Bronchial epithelial cell (primary cell): ENCODE data around the gene IPCEF1. TPM values are rescaled to one million over a fixed set of nuclear protein-coding genes. Genes with fewer than 3 reads are reported as not detected.

ENCODE experiments used
- DNase-seq: peaks from one replicate; pipeline ENCODE4 v3.0.0-alpha.2; 2010; ENCODE audit warnings: low read depth
- FAIRE-seq: peaks from 2 replicates; lab custom pipeline; 2011; peaks lifted over from hg19 to GRCh38; lab: Jason Lieb, UNC
- H3K27me3 ChIP-seq: 2 replicates; pipeline ENCODE4 v1.5.1; 2011; ENCODE audit warnings: low read length; ENCODE audit not compliant: control insufficient read depth, insufficient read depth
- H3K36me3 ChIP-seq: 2 replicates; pipeline ENCODE4 v1.5.1; 2011; ENCODE audit warnings: low read length; ENCODE audit not compliant: control insufficient read depth, insufficient read depth
- H3K4me3 ChIP-seq: 2 replicates; pipeline ENCODE4 v1.5.1; 2011; ENCODE audit warnings: mild to moderate bottlenecking, low read depth, low read length, control low read depth
- total RNA-seq: library from RNA; depleted of rRNA; stranded (reverse); fragments of >200 nt; gene quantifications from 2 replicates; pipeline ENCODE4 v1.2.1, GENCODE V29; 2014
- TF ChIP-seq, protein P1 (sequence below): IDR thresholded peaks from 2 replicates; pipeline ENCODE4 v1.5.1; 2011; ENCODE audit warnings: mild to moderate bottlenecking, moderate library complexity, low read length, control low read depth, inconsistent platforms; ENCODE audit not compliant: insufficient read depth, severe bottlenecking

The IPCEF1 gene
- total RNA-seq, 1 donor from 2014 or later: under 0.01 TPM

DNA sequence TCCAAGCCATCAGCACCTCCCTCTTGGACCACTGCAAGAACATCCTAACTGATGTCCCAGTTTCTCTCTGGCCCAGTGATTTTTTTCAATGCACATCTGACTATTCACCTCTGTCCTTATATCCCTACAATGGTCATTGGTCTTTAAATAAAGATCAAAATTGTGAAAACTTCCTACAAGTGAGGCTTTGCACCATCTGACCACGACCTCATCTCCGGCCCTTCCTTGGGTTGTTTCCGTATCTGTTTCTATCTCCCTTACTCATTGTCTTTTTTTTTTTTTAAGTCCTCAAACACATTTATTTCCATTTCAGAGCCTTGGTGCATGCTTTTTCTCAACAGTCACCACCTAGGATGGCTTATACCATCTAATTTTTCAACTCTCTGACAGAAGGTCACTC is 88.1 kb downstream of the IPCEF1 start:
- no peaks in the 10 kb centered on the region for H3K27me3 ChIP-seq
- DNase-seq (no peak), FAIRE-seq (no peak)
- H3K36me3 ChIP-seq: no peaks in the 10 kb centered on the region
- TF ChIP-seq, protein P1, sequence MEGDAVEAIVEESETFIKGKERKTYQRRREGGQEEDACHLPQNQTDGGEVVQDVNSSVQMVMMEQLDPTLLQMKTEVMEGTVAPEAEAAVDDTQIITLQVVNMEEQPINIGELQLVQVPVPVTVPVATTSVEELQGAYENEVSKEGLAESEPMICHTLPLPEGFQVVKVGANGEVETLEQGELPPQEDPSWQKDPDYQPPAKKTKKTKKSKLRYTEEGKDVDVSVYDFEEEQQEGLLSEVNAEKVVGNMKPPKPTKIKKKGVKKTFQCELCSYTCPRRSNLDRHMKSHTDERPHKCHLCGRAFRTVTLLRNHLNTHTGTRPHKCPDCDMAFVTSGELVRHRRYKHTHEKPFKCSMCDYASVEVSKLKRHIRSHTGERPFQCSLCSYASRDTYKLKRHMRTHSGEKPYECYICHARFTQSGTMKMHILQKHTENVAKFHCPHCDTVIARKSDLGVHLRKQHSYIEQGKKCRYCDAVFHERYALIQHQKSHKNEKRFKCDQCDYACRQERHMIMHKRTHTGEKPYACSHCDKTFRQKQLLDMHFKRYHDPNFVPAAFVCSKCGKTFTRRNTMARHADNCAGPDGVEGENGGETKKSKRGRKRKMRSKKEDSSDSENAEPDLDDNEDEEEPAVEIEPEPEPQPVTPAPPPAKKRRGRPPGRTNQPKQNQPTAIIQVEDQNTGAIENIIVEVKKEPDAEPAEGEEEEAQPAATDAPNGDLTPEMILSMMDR: no peak
- H3K4me3 ChIP-seq: no peak overlapping the region

DNA sequence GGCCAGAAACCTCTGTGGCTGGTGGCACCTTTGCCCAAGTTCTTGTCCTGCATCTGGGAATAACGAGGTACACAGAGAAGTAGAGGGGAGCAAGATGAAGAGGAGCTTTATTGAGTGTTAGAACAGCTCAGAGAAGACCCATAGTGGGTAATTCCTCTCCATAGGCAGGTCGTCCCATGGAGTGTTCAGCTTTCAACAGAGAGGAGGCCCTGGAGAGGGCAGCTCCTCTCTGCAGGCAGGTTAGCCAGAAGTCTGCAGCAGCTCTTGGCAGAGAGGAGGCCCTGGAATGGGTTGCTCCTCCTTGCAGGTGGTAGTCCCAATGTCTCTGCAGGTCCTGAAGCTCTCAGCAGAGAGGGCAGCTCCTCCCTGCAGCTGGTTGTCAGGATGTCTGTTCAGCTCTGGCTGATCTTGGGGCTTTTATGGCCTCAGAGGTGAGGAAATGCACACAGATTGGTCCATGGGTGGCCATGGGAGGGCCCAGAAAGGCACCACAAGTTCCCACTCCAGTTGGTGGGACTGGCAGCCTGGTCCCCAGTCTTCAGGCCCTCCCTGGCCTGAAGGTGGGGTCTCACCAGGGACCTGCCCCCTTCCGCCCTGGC is 89.0 kb downstream of the IPCEF1 start:
- TF ChIP-seq, protein P1: no peak
- Histone ChIP-seq H3K36me3 (no peaks in the 10 kb centered on the region), H3K4me3 (no peak overlapping the region), H3K27me3 (no peaks in the 10 kb centered on the region)
- FAIRE-seq (no peak), DNase-seq (no peak)

DNA sequence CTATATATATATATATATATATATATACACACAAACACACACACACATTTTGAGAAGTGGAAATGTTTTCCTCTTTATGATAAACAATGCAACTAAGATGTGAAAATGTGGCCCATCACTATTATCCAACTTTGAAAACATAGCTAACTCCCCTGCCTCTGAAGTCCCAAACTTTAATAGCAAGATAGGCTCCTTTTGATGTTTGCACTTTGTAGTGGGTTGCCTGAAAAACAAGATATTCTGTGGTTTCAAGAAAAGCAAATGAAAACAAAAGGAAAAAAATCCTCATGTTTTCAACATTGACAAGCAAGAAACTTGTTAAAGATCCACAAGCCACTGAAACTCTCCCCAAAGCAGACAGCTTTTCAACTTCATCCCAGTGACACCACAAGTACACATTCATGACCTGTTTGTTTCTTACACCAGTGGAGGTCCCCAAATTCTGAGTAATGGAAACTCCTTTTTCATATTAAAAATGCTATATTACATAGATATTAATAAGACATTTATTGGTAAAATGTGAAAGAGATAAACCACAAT is 90.0 kb downstream of the IPCEF1 start:
- DNase-seq (no peak), FAIRE-seq (no peak)

DNA sequence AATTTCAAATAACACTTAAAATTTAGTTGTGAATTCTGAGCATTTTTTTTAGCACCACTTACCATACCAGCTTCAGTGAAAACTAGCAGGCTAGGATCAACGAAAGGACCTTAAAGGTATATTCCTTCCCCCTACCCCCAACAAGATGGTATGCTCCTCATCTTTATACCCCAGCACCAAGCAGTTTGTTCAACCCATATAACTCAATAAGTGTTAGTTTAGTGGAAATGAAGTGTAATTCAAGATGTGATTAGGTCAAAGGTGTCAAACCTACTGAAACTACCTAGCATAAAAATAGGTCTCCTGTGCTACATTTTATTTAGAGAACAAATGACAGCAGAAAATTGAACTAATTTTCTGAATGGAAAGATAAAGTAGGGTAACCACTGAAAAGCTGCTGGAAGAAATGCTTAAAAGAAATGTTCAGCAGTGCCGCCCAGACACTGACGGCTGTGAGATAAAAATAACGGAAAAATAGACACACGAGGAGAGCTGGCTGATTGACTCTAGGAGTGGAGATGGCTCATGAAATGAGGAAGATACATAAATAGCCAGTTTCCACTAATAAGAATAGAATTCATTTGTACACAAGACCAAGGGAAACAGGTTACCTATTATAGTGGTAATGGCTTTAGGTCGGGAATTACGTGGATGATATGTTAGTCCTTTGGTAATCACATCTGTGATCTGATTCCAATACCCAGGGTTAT is 94.8 kb downstream of the IPCEF1 start:
- H3K27me3 ChIP-seq: no peaks in the 10 kb centered on the region
- DNase-seq: no peak
- FAIRE-seq: no peak
- H3K4me3 ChIP-seq: no peak overlapping the region
- H3K36me3 ChIP-seq: no peaks in the 10 kb centered on the region
- TF ChIP-seq, protein P1: no peak

More for the DNA sequence above, 90.0 kb downstream of the IPCEF1 start:
- no peaks in the 10 kb centered on the region for H3K36me3 ChIP-seq
- no peaks in the 10 kb centered on the region for H3K27me3 ChIP-seq
- H3K4me3 ChIP-seq: no peak overlapping the region
- TF ChIP-seq, protein P1: no peak

DNA sequence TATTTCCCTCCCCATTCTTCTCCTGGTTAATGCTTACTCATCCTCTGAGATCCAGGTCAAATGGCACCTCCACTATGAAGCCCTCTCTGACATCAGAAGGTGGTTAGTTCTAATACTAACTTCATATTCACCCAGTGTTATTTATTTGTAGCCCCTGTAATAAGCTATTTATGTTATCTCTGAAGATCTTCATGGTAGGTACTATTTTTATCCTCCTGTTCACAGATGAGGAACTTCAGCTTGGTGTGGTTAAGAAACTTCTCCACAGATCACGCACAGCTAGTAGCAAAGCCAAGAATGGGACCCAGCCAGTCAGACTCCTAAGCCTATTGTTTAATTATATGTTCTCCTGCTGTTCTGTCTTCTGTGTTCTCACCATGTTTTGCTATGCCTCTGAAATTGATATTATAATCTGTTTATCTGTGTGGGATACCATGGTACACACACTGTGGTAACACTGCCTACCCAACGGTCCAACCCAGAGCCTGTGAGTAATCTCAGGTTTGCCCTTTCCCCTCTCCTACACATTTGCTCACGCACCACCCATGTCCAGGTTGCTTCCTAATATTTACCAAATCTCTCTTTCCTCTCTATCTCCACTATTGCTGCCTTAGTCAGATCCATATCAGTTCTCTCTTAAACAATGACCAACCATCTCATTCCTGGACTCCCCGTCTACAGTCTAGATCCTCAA is 98.4 kb downstream of the IPCEF1 start:
- Histone ChIP-seq H3K27me3 (no peaks in the 10 kb centered on the region), H3K36me3 (no peaks in the 10 kb centered on the region), H3K4me3 (no peak overlapping the region)
- TF ChIP-seq, protein P1: no peak
- no peak for FAIRE-seq
- DNase-seq: no peak
